Measurements from ENCODE around the gene GRHL1.

The GRHL1 gene

GRCh38 chr2:9995059-9995458 is 43.6 kb downstream of the GRHL1 start:
- no peak for DNase-seq

- no peak for DNase-seq
Observed at GRCh38 chr2:9996321-9996720, 44.8 kb downstream of the GRHL1 start.

GRCh38 chr2:9997936-9998335 is 46.4 kb downstream of the GRHL1 start:
- DNase-seq: no peak

GRCh38 chr2:9998916-9999654 is 47.6 kb downstream of the GRHL1 start:
- DNase-seq: no peak

- no peak for DNase-seq
Observed at GRCh38 chr2:9999693-10000092, 48.2 kb downstream of the GRHL1 start.

- no peak for DNase-seq
Observed at GRCh38 chr2:10000541-10000940, 49.0 kb downstream of the GRHL1 start.

GRCh38 chr2:10001586-10001985 is 50.1 kb downstream of the GRHL1 start:
- DNase-seq: no peak

GRCh38 chr2:10002109-10002508 is 50.6 kb downstream of the GRHL1 start:
- no peak for DNase-seq

- no peak for DNase-seq
Observed at GRCh38 chr2:10002681-10003080, 51.2 kb downstream of the GRHL1 start.

GRCh38 chr2:10003206-10004125 is 52.0 kb downstream of the GRHL1 start:
- no peak for DNase-seq

GRCh38 chr2:10004401-10004800 is 52.9 kb downstream of the GRHL1 start:
- no peak for DNase-seq

GRCh38 chr2:10004836-10005235 is 53.3 kb downstream of the GRHL1 start:
- DNase-seq: no peak

- no peak for DNase-seq
Observed at GRCh38 chr2:10005461-10006235, 54.2 kb downstream of the GRHL1 start.

- peak; percentile 45 for DNase-seq
Observed at GRCh38 chr2:10006236-10007161, 55.0 kb downstream of the GRHL1 start.

GRCh38 chr2:10007435-10007834 is 55.9 kb downstream of the GRHL1 start:
- no peak for DNase-seq

GRCh38 chr2:10007921-10008808 is 56.7 kb downstream of the GRHL1 start:
- no peak for DNase-seq

- DNase-seq: no peak
Observed at GRCh38 chr2:10008809-10009176, 57.3 kb downstream of the GRHL1 start.

GRCh38 chr2:10009271-10009810 is 57.8 kb downstream of the GRHL1 start:
- no peak for DNase-seq

GRCh38 chr2:10009811-10010781 is 58.6 kb downstream of the GRHL1 start:
- DNase-seq: no peak

Data from NCI-H774 (cell line).